K562 (cell line): Measurements from ENCODE around the gene IL21. TPM values are rescaled to one million over a fixed set of nuclear protein-coding genes. Genes with fewer than 3 reads are reported as not detected.

Experiments
- ATAC-seq: fragments of 200-7000 bp; cut with Tn5 transposase; 3 replicates; pipeline ENCODE4 v1.9.1; 2020; ENCODE audit warnings: moderate library complexity
- BruUV-seq: library from RNA; stranded (reverse); fragments of 400-500 nt; replicated peaks from 2 replicates; lab custom pipeline; 2021; lab: Mats Ljungman, UMichigan
- CTCF ChIA-PET: fragments of 300-600 bp; formaldehyde crosslinking; extraction: SDS; loops from one replicate; lab custom pipeline; 2021; ENCODE audit warnings: low intra/inter-chr PET ratio; lab: Yijun Ruan, JAX
- POLR2A ChIA-PET: fragments of 300-600, 350-650 bp; sonication (Branson Sonifier 250); formaldehyde crosslinking; extraction: SDS; loops from one replicate; lab custom pipeline; 2021; ENCODE audit warnings: antibody characterized with exemption, inconsistent platforms; lab: Yijun Ruan, JAX
- DNase-seq, 4 experiments: peaks; one replicate each; pipeline versions ENCODE4 v3.0.0 to v3.0.0-alpha.2; 2011 to 2018; ENCODE audit warnings: low spot score in 3 of 4, mixed read lengths in 3 of 4; ENCODE audit errors: extremely low read depth in 1 of 4
- FAIRE-seq: peaks from 2 replicates; lab custom pipeline; 2011; peaks lifted over from hg19 to GRCh38; lab: Jason Lieb, UNC
- H2AFZ ChIP-seq: 2 replicates; pipeline ENCODE4 v1.6.0; 2011; ENCODE audit warnings: low read depth, low read length, control low read depth, inconsistent platforms
- H3K27ac ChIP-seq: fragments of 200-600 bp; 3 replicates; pipeline ENCODE4 v1.8.0; 2011; ENCODE audit warnings: low read depth, mild to moderate bottlenecking, control low read depth, inconsistent platforms, low read length, moderate library complexity, mixed read lengths; ENCODE audit errors: extremely low read depth
- H3K27me3 ChIP-seq, 2 experiments: fragments of 300-600 bp in 1 of 2; 2 replicates in 1 of 2; 3 replicates in 1 of 2; pipeline versions ENCODE4 v1.6.0 to v1.8.0; 2011; ENCODE audit warnings: inconsistent platforms in 2 of 2, low read length in 2 of 2, mild to moderate bottlenecking in 1 of 2, mixed read lengths in 1 of 2, moderate library complexity in 1 of 2; ENCODE audit not compliant: control insufficient read depth in 2 of 2, insufficient read depth in 2 of 2
- H3K36me3 ChIP-seq: fragments of 300-600 bp; 3 replicates; pipeline ENCODE4 v1.8.0; 2011; ENCODE audit warnings: mild to moderate bottlenecking, low read length, inconsistent platforms; ENCODE audit not compliant: control insufficient read depth, insufficient read depth
- H3K4me1 ChIP-seq, 2 experiments: fragments of 200-600 bp in 1 of 2; replicated peaks in 1 of 2; 2 replicates in 1 of 2; 3 replicates in 1 of 2; pipeline versions ENCODE4 v1.5.1 to v1.8.0; 2011; ENCODE audit warnings: inconsistent platforms in 2 of 2, low read length in 2 of 2, mild to moderate bottlenecking in 1 of 2, mixed read lengths in 1 of 2, moderate library complexity in 1 of 2; ENCODE audit not compliant: control insufficient read depth in 2 of 2, insufficient read depth in 2 of 2
- H3K4me2 ChIP-seq: 2 replicates; pipeline ENCODE4 v1.6.1; 2011; ENCODE audit warnings: low read length, control low read depth, inconsistent platforms, mixed read lengths; ENCODE audit not compliant: insufficient read depth
- H3K4me3 ChIP-seq: fragments of 200-600 bp; sonication (generic), shearing (Covaris generic); 2 replicates; pipeline ENCODE4 v1.5.1; 2016; ENCODE audit warnings: control low read depth, inconsistent platforms
- H3K79me2 ChIP-seq: fragments of 200-600 bp; 3 replicates; pipeline ENCODE4 v1.8.0; 2011; ENCODE audit warnings: low read length, inconsistent platforms; ENCODE audit not compliant: control insufficient read depth, insufficient read depth
- H3K9ac ChIP-seq, 2 experiments: 2 replicates each; pipeline versions ENCODE4 v1.6.0 to v1.6.1; 2011; ENCODE audit warnings: low read depth in 2 of 2, low read length in 2 of 2, control low read depth in 1 of 2, inconsistent platforms in 1 of 2, mild to moderate bottlenecking in 1 of 2, mixed read lengths in 1 of 2; ENCODE audit not compliant: insufficient read depth in 1 of 2
- H3K9me1 ChIP-seq: one replicate; pipeline ENCODE4 v1.6.0; 2011; ENCODE audit warnings: inconsistent platforms, mild to moderate bottlenecking, low read length, moderate library complexity; ENCODE audit not compliant: control insufficient read depth, insufficient read depth
- H3K9me3 ChIP-seq: replicated peaks from 2 replicates; pipeline ENCODE4 v1.5.1; 2011; ENCODE audit warnings: low read depth, low read length, inconsistent platforms; ENCODE audit not compliant: control insufficient read depth, insufficient read depth
- H4K20me1 ChIP-seq: replicated peaks from 2 replicates; pipeline ENCODE4 v1.6.1; 2011; ENCODE audit warnings: low read length, inconsistent platforms, mixed read lengths; ENCODE audit not compliant: control insufficient read depth, insufficient read depth
- GATA2 ChIP-seq: sonication (generic); formaldehyde crosslinking; IDR thresholded peaks from 2 replicates; pipeline ENCODE4 v1.4.0; 2020; ENCODE audit warnings: mild to moderate bottlenecking, missing genetic modification reagents
- NFRKB ChIP-seq: fragments of 450-650 bp; IDR thresholded peaks from 2 replicates; pipeline ENCODE4 v1.6.1; 2016; ENCODE audit warnings: low read depth
- PHTF2 ChIP-seq: fragments of 250-450 bp; sonication (Bioruptor Pico); IDR thresholded peaks from 2 replicates; pipeline ENCODE4 v1.5.0; 2021; ENCODE audit warnings: mild to moderate bottlenecking
- RBFOX2 ChIP-seq: fragments of 200-400 bp; formaldehyde crosslinking; IDR thresholded peaks from 2 replicates; pipeline ENCODE4 v1.6.1; 2017; ENCODE audit warnings: low read depth, mild to moderate bottlenecking, low read length, moderate library complexity
- RFX7 ChIP-seq: fragments of 250-450 bp; sonication (Bioruptor Pico); IDR thresholded peaks from 2 replicates; pipeline ENCODE4 v1.5.1; 2021; ENCODE audit warnings: mild to moderate bottlenecking
- SRSF1 ChIP-seq: fragments of 200-400 bp; formaldehyde crosslinking; IDR thresholded peaks from 2 replicates; pipeline ENCODE4 v1.6.1; 2017; ENCODE audit warnings: mild to moderate bottlenecking, low read depth, low read length, moderate library complexity
- U2AF2 ChIP-seq: fragments of 200-400 bp; formaldehyde crosslinking; optimal IDR thresholded peaks from 2 replicates; pipeline ENCODE3; 2017; ENCODE audit warnings: low read depth, mild to moderate bottlenecking, low read length
- ZFP30 ChIP-seq: fragments of 250-450 bp; sonication (Bioruptor Pico); IDR thresholded peaks from 2 replicates; pipeline ENCODE4 v1.8.0; 2022; ENCODE audit warnings: moderate library complexity, mild to moderate bottlenecking, inconsistent platforms, borderline replicate concordance
- whole genome bisulfite sequencing: fragments of 100-300 bp; shearing (Covaris generic); methylation state at CpG from one replicate; pipeline ENCODE4 v1.1.6; 2016; ENCODE audit warnings: low coverage, mixed read lengths; ENCODE audit not compliant: insufficient coverage; ENCODE audit errors: missing lambda C conversion rate; 5-methylcytosine and 5-hydroxymethylcytosine counted together
- in situ Hi-C: fragments of 300-500 bp; cut with MboI; formaldehyde crosslinking; loops from 4 replicates; pipeline ENCODE4 v1.15.0; 2018; ENCODE audit warnings: inconsistent platforms, mixed read lengths
- intact Hi-C: fragments of 100-400 bp; cut with micrococcal nuclease; formaldehyde crosslinking; loops from 2 replicates; pipeline ENCODE4 v1.14.2; 2022
- polyA plus RNA-seq, 8 experiments: library from polyadenylated mRNA; depleted of rRNA in 4 of 8; stranded (reverse) in 5 of 8; unstranded in 3 of 8; fragments of >200 nt; fragmentation: Nextera tagmentation in 2 of 8; fragmentation: Illumina TruSeq in 1 of 8; extraction: Ambion mirVana in 2 of 8; extraction: Trizol in 1 of 8; gene quantifications; 2 replicates each; pipeline versions ENCODE4 v1.2.1 to v1.2.3, GENCODE V29; 2011 to 2014; ENCODE audit warnings: inconsistent platforms in 1 of 8, missing spikeins in 1 of 8
- total RNA-seq, 7 experiments: library from RNA; depleted of rRNA in 6 of 7; stranded (reverse); fragments of >200 nt in 6 of 7; fragmentation: Illumina TruSeq in 2 of 7; extraction: Trizol in 2 of 7; gene quantifications; 2 replicates each; pipeline versions ENCODE4 v1.2.1 to v1.2.3, GENCODE V29; 2011 to 2021; ENCODE audit warnings: low replicate concordance in 1 of 7
- TF ChIP-seq, protein P1 (sequence below): fragments of 250-450 bp; sonication (Bioruptor Pico); IDR thresholded peaks from 2 replicates; pipeline ENCODE4 v1.5.0; 2021; ENCODE audit warnings: mild to moderate bottlenecking, moderate library complexity
- TF ChIP-seq, protein P2 (sequence below): fragments of 200-800 bp; sonication (Bioruptor generic); IDR thresholded peaks from 2 replicates; pipeline ENCODE4 v1.6.1; 2017; ENCODE audit warnings: missing genetic modification characterization, missing compliant biosample characterization
- TF ChIP-seq, protein P3 (sequence below): fragments of 450-650 bp; IDR thresholded peaks from 2 replicates; pipeline ENCODE4 v1.7.0; 2016; ENCODE audit warnings: borderline replicate concordance
- TF ChIP-seq, protein P4 (sequence below): fragments of 250-450 bp; sonication (Bioruptor Pico); IDR thresholded peaks from 2 replicates; pipeline ENCODE4 v1.8.0; 2022; ENCODE audit warnings: inconsistent platforms, mild to moderate bottlenecking, moderate library complexity, borderline replicate concordance

The IL21 gene
- total and polyA plus RNA-seq, 9 of the 15 experiments (the other 6 are each of a cell fraction or from before 2014, with no cell fraction given): not detected

DNA sequence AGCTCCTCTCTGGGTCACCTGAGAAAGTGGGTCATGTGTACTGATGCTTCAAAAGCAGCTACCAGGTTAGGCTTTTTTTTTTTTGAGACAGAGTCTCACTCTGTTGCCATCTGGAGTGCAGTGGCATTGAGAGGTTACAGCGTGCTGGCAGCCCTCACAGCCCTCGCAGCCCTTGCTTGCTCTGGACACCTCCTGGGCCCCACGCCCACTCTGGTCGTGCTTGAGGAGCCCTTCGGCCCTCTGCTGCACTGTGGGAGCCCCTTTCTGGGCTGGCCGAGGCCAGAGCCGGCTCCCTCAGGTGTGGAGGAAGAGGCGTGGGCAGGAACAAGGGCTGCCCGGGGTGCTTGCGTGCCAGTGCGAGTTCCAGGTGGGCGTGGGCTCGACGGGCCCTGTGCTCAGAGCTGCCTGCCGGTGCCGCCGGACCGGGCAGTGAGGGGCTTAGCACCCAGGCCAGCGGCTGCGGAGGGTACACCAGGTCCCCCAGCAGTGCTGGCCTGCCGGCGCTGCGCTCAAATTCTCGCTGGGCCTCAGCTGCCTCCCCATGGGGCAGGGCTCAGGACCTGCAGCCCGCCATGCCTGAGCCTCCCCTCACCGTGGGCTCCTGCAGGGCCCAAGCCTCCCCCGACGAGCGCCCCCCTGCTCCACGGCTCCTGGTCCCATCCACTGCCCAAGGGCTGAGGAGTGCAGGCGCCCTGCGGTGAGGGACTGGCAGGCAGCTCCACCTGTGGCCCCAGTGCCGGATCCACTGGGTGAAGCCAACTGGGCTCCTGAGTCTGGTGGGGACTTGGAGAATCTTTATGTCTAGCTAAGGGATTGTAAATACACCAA, 49.3 kb upstream of the IL21 start (continued):
- TF ChIP-seq, protein P1, sequence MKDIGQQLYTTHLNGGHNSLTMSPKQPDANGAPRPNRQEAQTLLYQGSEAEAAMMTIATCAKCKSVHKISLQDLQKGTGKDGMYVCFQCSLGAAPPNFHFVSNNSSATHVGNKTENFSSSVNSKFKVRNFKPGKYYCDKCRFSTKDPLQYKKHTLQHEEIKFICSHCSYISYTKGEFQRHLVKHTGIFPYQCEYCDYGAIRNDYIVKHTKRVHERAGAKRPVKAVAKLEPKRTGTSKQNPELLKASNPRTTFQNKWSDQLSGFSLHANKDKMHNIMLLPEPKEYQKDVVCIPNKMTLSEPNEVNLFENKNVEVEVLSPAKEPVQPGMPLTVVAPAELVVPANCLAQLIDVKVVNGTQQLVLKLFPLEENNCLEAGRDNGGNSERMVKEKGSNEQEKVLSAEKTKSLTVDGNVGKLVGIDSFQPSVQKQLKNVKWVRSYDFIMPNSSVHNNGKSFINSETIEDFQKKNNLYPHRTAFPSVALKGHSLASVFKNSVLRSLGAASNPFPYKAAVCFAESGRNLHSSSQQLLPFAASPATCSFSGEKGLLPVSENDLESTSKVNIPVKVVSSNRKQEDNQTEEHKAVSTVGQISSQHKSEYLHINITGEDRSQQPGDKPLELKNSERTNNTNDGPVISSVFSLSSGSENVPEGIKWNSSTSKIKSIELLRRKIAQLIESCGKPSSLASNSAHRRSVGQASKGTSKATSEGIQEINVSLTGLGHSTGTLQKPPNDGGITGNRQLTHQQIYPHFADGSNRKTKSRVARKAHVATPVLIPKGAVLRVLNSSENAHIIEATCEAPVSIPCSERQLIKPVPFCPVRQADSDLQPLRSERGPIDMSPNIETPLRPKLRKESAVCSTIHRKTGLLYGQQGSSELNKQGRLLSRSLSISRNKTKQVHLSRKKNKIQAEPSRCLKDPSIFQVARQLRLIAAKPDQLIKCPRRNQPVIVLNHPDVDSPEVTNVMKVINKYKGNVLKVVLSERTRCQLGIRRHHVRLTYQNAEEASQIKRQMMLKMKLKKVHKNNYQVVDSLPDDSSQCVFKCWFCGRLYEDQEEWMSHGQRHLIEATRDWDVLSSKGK (CRISPR knock-in tag): no peak
- no peak for TF ChIP-seq NFRKB

DNA sequence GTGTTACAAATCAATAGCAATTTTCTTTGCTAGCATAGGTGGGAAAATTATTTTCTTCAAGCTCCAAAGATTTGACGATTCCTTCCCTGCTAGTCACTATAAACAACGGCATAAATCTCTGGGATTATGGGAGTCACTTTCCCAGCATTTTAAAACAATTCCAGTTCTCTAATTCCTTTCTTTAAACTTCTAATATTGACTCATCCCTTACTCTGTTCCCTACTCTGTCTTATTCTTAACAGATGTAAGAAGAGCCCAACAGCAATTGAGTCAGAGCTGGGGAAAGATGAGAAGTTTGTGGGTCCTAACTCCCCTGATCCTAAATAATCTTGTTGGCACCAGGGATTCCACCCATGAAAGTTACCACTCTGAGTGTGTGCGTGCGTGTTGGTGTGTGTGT, 47.4 kb upstream of the IL21 start:
- H3K36me3 ChIP-seq: no peaks in the 10 kb centered on the region
- H4K20me1 ChIP-seq: no peaks in the 10 kb centered on the region
- H2AFZ ChIP-seq: no peak overlapping the region
- H3K4me2 ChIP-seq: no peak overlapping the region
- H3K9me1 ChIP-seq: no peaks in the 10 kb centered on the region
- no TSS peak for BruUV-seq
- no peak overlapping the region for H3K9ac ChIP-seq
- WGBS: 52% methylated on average over 4 of the region's 4 CpGs
- H3K79me2 ChIP-seq: no peaks in the 10 kb centered on the region
- intact Hi-C loops: loop anchor here (10.0 kb wide), 1 partner anchor 47 kb away; no protein-coding TSS in a partner anchor
- no peaks in the 10 kb centered on the region for H3K9me3 ChIP-seq
- no peak for FAIRE-seq
- H3K4me1 ChIP-seq: no peaks in the 10 kb centered on the region; a peak in 1 of 5 replicates
- no peaks in the 10 kb centered on the region for H3K27me3 ChIP-seq
- in situ Hi-C loops: no loop called here
- ChIA-PET CTCF (no interaction called here), POLR2A (no interaction called here)
- no peak for DNase-seq
- H3K27ac ChIP-seq: no peak overlapping the region
- no peak overlapping the region for H3K4me3 ChIP-seq
- ATAC-seq: no peak
- TF ChIP-seq, protein P2, sequence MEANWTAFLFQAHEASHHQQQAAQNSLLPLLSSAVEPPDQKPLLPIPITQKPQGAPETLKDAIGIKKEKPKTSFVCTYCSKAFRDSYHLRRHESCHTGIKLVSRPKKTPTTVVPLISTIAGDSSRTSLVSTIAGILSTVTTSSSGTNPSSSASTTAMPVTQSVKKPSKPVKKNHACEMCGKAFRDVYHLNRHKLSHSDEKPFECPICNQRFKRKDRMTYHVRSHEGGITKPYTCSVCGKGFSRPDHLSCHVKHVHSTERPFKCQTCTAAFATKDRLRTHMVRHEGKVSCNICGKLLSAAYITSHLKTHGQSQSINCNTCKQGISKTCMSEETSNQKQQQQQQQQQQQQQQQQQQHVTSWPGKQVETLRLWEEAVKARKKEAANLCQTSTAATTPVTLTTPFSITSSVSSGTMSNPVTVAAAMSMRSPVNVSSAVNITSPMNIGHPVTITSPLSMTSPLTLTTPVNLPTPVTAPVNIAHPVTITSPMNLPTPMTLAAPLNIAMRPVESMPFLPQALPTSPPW (CRISPR knock-in tag): no peak
- TF ChIP-seq RBFOX2 (no peak), ZFP30 (CRISPR knock-in tag) (no peak), RFX7 (CRISPR knock-in tag) (no peak), GATA2 (no peak), U2AF2 (no peak), SRSF1 (no peak), PHTF2 (no peak)
- TF ChIP-seq, protein P3, sequence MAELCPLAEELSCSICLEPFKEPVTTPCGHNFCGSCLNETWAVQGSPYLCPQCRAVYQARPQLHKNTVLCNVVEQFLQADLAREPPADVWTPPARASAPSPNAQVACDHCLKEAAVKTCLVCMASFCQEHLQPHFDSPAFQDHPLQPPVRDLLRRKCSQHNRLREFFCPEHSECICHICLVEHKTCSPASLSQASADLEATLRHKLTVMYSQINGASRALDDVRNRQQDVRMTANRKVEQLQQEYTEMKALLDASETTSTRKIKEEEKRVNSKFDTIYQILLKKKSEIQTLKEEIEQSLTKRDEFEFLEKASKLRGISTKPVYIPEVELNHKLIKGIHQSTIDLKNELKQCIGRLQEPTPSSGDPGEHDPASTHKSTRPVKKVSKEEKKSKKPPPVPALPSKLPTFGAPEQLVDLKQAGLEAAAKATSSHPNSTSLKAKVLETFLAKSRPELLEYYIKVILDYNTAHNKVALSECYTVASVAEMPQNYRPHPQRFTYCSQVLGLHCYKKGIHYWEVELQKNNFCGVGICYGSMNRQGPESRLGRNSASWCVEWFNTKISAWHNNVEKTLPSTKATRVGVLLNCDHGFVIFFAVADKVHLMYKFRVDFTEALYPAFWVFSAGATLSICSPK: no peak
- TF ChIP-seq, protein P4, sequence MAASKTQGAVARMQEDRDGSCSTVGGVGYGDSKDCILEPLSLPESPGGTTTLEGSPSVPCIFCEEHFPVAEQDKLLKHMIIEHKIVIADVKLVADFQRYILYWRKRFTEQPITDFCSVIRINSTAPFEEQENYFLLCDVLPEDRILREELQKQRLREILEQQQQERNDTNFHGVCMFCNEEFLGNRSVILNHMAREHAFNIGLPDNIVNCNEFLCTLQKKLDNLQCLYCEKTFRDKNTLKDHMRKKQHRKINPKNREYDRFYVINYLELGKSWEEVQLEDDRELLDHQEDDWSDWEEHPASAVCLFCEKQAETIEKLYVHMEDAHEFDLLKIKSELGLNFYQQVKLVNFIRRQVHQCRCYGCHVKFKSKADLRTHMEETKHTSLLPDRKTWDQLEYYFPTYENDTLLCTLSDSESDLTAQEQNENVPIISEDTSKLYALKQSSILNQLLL (CRISPR knock-in tag): no peak
